ENCODE data around the gene MNS1.
A peak's percentile ranks its signal among the peaks of the same experiment; 100 is the strongest.
"Not testable (repeated sequence)": the region's sequence is repeated elsewhere in the genome, so short reads cannot be mapped to it uniquely, and the experiment has no call there.

MNS1 gene, protein sequence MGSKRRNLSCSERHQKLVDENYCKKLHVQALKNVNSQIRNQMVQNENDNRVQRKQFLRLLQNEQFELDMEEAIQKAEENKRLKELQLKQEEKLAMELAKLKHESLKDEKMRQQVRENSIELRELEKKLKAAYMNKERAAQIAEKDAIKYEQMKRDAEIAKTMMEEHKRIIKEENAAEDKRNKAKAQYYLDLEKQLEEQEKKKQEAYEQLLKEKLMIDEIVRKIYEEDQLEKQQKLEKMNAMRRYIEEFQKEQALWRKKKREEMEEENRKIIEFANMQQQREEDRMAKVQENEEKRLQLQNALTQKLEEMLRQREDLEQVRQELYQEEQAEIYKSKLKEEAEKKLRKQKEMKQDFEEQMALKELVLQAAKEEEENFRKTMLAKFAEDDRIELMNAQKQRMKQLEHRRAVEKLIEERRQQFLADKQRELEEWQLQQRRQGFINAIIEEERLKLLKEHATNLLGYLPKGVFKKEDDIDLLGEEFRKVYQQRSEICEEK

DNA sequence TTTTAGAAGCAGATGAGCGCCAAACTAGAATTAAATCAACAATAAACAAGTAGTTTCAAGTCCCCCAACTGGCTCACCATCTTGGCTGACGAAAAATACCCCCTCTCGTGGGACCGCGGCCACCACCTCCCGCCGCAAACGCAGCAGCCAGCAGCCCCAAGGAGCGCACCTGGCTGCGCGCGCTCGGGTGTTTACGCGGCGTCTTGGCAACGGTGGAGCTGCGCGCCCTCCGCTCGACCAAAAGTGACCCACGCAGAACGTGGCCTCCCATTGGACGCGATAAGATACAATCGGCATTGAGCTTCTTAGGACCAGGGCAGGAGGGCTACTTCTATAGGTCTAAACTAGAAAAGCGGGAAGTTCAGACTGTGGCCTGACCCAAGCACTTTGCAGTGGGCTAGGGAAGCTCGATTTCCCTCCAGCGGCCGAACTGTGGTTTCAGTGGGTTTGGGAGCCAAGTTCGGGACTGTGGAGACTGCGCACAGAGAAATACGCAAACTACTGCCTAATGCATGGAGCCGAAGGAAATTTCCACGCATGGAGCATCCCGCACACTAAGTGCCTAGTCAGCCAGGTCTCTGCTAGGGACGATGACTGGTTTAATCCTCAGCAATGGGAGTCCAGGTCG is at the start of gene MNS1:
Gene MNS1 (minus strand): TSS at position 245 of the 628 bp plus-strand sequence. CDS start 165 bp downstream, at position 80.
- peak; percentile 98 for DNase-seq

DNA sequence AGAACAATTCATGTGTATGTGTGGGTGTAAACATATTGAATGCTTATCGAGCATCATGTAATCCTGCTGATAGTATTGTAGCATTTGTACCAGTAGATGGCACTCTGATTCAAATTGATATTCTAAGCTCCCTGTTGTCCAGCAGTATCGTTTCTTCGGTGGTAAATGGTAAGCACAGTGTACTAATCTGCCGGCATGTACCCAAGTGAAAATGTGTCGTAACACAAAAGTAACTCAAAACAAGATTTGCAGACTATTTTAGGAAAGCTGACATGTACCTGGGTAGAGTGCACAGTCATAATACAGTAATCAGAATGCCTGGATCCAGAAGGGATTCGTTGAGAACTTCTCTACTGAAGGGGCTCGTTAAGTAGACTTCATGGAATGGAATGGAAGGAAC is 31.7 kb upstream of the MNS1 start:
- DNase-seq = peak; percentile 64

DNA sequence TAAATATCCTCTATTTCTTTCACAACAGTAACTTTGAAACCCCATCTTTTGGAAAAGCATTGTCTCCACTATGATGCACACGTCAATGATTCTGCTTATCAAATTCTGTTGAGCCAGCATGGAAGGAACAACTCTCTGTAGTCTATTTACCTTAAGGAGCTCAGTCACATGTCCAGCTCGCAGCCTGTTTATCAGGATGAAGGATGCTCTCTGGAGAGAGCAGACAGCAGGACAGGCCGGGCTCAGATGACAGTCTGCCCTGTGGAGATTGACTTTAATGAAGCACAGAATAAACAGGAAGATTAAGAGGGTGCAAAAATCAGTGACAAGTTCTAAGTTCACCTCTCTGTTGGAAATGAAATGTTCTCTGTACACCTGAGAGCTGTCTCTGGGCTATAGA is 30.6 kb upstream of the MNS1 start:
- DNase-seq = no peak

DNA sequence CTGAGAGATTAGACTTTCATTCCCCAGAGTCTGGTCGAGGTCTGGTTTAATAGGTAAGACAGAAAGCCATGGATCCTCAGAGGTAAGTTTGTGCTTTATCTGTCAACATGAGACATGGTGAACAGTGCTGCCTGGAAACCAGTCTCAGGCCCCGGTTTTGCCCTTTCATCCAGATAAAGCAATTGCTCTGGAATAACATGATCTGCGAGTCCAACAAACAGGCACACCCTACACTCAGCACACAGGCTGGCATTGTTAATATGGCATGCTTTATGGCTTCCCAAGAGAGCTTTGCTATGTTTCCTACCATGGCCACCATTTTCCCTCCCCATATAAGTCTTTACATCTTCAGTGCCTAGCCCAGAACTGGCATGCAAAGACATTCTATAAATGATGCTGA is 30.1 kb upstream of the MNS1 start:
- DNase-seq = no peak

DNA sequence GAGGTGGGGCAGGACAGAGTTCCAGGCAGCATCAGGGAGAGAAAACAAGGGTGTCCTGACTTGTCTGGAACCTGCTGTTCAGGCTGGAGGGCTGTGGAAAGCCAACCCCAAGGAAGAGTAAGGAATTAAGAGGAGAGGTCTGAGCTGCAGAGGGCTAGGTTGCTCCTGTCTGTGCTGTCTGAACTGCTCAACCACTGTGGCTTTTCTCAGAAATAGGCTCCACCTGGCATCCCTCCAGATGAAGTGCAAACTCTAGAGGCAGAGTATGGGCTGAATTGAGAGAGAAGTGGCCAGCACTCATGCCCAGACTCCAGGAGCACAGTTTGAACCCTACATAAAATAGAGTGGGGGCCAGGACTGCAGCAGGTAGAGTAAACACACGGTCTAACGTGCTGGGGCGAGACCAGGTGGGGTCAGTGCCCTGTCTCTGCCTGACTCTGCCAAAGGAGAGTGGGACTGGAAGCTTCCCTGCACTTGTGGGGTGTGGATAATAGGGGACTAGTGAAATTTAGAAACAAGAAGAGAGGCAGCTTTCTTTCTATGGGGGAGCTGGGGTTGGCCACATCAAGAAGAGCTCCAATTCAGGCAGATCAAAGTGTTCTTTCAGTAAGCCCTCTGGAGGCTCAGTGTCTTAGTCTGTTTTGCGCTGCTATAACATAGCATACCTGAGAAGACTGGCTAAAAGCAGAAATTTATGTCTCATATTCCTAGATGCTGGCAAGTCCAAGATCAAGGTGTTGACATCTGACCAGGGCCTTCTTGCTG is 28.0 kb upstream of the MNS1 start:
- no peak for DNase-seq

DNA sequence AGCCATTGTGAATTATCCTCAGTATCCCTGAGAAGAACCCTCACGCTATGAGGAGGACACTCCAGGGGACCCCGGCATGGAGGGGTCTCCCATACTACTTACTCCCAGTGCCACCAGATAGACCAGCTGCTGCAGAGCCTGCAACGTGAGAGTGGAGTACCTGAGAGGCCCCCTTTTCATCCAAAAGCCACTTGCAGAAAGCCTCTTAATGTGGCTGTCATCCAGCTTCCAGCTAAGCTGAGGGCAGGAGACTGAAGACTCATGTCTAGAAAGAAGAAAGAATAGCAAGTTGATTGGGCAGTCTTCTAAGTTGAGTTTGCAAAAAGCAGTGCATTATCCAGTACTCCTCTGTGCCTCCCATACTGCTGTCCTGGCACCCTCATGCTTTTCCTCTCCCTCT is 27.3 kb upstream of the MNS1 start:
- DNase-seq = no peak

DNA sequence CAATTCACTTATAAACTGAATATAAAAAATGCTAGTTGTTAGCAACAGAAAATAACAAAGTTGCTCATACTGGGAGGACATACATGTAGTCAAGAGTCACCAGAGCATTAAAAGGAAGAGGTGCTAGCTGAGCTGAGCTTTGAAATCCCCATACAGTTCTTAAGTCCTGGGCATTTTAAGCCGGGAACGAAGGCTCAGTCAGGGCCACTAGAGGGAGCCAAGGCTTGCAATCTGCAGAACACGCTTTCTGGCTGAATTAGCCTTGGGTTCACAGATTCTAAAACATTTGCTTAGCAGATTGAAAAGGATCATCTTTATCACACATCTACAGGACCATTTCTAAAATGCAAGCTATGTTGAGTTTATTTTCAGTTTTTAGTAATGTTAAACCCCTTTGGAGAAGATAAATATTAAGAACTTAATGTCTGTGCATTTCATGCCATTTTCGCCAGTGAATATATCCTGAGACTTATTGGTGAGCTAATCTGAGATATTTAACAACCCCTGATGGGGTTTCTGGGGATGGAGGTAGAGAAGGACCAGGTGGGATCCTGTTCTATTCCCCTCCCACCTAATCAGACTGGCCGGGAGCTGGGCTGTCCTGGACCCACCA is 26.3 kb upstream of the MNS1 start:
- DNase-seq = peak; percentile 49

DNA sequence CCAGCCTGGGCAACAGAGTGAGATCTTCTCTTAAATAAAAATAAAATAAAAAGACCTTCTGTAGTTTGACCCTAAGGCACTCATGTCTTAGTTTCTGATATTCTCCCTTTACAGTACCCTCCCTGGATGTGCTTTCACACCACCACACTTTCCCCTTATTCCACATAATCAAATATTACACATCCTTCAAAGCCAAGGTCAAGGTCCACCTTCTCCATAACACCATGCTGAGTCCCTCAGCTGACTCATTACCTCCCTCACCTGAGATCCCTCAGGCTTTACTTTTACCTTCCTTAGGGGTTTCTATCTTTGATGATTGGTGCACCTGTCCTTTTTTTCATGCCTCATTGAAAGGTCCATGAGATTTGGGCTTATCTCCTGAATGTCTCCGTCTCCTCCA is 25.5 kb upstream of the MNS1 start:
- DNase-seq = no peak

DNA sequence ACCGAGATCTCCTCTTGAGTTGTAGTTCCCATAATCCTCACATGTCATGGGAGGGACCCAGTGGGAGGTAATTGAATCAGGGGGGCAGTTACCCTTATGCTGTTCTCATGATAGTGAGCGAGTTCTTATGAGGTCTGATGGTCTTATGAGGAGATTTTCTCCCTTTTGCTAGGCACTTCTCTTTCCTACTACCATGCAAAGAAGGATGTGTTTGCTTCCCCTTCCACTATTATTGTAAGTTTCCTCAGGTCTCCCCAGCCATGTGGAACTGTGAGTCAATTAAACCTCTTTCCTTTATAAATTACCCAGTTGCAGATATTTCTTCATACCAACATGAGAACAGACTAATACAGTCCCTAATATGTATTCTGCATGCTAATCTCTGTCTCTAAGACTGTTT is 21.3 kb upstream of the MNS1 start:
- DNase-seq = not testable (repeated sequence)

DNA sequence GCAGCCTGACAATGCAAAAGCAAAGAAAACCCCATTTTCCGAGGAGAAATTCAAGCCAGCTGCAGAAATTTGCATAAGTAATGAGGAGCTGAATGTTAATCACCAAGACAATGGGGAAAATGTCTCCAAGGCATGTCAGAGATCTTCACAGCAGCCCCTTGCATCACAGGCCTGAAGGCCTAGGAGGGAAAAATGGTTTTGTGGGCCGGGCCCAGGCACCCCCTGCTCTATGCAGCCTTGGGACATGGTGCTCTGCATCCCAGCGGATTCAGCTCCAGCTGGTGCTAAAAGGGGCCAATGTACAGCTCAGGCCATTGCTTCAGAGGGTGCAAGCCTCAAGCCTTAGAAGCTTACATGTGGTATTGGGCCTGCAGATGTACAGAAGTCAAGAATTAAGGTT is 20.5 kb upstream of the MNS1 start:
- not testable (repeated sequence) for DNase-seq

DNA sequence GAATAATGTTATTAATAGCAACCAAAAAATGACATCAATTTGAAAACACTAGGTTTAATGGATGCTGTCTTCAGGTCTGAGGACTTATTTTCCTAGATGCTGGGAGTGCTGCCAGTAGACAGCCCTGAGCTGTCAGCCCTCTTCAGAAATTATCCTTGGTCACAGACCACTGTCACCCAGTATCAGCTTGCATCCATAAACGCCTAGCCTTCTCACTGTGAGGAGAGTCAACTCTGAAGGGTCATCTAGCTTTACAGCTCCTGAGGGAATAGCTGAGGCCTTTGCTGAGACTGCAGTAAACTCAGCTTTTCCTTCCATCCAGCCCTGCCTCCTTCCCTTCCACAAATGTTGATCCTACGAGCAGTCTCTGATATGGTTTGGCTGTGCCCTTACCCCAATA is 19.4 kb upstream of the MNS1 start:
- no peak for DNase-seq

DNA sequence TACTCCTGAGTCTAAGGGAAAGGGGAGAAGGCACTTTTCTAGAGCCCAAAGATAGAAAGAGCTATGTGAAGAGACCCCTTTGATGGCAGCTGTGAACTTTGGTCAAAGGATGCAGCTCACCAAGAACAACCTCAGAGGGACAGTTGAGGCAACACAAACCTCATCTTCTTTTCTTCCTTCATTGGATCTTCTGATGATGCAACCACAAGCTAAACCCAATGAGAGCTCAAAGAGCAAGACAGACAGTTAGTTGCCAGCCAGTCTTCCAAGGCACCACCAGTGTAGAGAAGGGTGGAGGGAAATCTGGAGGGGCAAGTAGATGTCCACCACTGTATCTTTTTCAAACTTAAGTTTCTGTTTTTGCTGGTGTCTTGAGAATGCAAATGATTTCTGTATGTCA is 10.4 kb upstream of the MNS1 start:
- DNase-seq = no peak

DNA sequence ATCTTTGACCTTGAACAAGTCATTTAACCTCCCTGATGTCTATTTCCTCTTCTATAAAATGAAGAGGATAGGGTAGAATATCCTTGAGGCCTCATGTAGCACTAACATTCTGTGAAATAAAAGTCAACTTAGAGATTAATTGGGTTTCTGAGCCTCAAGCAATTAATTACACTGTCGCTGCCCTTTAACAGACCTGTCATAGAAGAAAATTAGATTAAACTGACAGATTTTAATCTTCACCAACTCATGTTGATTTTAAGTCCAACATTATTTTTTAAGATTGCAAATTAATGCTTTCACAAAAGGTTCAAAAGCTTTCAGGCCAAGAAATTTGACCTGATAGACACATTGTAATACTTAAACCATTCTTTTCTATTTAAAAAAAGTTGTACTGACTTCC is 8.1 kb upstream of the MNS1 start:
- no peak for DNase-seq

DNA sequence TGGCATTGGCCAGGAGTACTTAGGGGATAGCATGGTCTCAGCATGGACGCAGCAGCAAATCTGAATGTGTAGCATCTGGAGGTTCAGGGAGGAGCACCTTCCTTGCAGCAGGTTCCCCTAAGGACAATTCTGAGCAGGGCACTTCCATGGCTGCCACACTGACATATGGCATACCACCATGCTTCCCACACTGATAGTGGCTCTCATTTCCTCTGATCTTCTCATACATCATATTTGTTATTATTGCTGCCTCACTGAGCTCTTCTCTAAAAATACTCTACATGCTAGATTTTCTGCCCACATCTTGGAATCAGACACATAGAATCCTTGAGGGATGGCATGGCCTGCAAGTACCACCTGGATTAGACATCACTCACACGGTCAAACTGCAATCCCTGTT is 7.3 kb upstream of the MNS1 start:
- DNase-seq = no peak

DNA sequence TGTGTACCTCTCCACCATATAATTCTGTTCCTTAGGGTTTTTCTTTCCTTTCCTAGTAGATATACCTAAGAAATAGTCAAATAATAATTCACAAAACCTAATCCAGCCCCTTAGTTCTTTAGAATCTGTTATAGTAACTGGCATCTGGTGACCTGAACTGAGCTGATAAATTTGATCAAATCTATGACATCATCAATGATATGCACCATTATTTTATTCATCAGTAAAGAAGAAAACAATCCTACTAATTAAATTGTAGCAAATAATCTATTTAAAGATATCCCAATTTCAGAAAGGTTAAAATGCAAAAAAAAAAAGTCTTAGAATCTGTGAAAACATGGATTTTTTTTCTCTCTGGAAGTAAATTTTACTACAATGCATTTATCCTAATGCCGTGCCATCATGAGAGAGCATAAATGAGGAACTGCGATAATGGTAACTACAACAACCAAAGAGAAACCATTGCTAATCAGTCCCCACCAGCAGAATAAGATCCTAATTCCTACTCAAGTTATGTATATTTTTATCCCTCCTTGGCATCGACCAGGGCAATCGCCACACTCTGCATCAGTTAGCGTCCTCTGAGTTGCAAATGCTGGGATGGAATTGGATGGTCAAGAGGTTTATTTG is 6.6 kb upstream of the MNS1 start:
- no peak for DNase-seq

DNA sequence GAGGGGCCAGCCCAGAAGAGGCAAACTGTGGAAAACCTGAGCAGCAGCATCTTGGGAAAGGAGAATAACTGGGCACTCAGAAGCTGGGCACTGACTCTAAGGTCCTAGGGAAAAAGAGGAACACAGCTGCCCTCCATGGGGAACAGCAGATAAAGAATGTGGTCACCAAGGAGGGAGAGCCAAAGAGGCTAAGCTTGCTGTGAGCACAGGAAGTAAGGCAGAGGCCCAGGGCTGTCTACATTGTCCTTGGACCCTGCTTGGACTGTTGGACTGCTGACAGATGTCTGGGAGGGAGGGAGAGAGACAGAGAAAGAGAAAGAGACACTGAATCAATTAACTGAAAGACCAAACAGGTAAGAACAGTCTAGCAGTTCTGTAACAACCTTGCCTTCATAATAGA is 4.5 kb upstream of the MNS1 start:
- DNase-seq = no peak

DNA sequence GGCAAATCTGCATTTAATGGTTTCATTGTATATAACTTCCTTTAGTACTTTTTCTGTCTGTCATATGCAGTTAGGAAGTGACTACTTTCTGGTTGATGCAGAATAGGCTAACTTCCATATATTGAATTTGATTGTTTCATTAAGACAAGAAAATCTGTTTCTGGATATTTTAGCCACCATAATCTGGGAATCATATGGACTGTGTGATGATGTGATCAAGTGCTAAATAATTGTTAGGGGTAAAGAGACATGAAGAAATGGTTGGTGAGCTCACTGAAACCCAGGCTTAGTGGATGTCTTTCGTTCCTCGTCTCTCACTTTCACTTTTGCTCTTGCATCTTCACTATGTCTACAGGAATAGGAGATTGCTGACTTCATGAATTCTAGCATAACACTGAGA is 3.5 kb upstream of the MNS1 start:
- peak; percentile 40 for DNase-seq

DNA sequence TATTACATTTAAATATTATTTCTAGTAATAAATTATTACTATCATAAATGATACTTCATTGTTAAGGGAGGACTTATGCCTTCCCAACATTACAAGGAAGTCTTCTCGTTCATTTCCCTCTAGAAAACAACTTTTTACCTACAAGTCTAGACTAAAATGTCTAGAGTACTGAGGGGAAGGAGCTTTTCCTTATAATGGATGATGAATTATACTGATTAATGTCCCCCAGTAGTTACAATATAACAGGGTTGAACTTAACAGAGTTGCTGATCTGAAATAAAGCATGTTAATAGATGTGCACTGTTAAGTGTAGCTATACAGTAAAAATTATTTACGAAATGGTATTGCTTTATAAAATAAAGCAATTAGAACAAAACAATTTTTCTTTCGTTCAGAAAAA is 2.7 kb upstream of the MNS1 start:
- peak; percentile 7 for DNase-seq

DNA sequence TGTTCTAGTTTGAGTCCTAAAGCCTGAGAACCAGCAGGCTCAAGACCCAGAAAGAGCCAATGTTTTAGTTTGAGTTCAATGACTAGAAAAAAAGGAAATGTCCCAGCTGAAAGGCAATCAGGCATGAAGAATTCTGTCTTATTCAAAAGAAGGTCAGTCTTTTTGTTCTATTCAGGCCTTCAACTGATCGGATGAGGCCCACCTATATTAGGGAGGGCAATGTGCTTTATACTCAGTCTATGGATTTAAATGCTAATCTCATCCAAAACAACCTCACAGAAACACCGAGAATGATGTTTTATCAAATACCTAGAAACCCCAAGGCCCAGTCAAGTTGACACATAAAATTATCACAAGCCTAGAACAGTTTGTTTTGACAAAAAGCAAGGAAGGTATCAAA is 4.0 kb downstream of the MNS1 start:
- no peak for DNase-seq

DNA sequence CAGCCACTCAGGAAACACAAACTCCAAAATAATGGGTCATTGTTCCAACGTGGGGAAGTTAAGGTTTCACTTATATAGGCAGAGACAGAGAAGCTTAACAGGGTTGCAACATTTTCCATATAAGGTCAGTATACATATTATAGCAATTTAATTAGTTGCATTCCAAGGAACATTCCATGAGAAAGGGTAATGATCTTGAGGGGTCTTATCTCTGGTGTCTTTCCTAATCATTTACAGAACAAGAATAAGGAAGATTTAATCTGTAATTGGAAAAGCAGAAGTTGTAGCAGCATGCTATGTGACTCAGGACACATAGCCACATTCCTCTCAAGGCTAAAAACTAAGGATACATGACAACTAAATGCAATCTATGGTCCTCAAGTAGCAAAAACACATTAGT is 4.9 kb downstream of the MNS1 start:
- peak; percentile 19 for DNase-seq

DNA sequence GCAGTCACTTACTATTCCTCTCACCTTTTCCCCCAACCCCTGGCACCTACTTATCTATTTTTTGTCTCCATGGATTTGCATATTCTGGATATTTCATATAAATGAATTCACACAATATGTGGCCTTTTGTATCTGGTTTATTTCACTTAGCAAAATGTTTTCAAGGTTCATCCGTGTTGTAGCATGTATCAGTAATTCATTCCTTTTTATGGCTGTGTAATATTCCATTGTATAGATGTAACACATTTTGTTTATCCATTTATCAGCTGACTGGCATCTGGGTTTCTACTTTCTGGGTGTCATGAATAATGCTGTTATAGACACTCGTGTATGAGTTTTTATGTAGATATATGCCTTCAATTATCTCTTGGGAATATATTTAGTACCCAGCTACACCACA is 5.8 kb downstream of the MNS1 start:
- no peak for DNase-seq

DNA sequence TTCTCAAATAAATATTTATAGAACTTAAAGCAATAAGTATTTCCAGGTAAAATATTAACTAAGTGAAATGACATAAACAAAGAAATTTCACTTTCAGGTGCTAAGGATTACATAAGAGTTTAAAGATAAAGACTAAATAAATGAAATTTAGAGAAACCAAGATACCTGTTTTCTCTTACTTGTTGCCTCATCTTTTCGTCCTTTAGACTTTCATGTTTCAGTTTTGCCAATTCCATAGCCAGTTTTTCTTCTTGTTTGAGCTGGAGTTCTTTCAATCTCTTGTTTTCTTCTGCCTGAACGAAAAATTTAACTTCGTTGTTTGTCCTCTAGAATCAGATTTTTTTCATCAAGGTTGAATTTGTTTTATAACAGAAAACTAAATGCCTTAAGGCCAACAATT is 8.7 kb downstream of the MNS1 start:
- no peak for DNase-seq

DNA sequence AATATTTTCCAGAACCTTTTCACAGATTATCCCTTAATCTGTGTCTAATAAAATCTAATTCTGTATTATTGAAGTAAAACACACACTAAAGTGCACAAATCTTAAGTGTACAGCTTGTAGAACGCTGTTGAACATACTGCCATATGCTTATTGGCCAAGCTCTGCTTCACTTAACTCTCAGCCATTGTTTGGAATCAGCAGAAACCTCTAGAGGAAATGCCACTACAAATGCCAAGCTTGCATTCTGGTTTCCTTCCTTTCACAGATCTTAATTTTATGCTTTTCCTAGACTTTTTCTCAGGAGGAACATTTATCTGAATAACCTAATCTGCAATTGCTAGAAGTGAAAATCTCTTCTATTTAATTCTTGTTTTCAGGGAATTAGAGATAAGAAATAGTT is 10.1 kb downstream of the MNS1 start:
- DNase-seq = no peak
